Jurkat, Clone E6-1 (cell line): ENCODE data around the gene CCDC160. TPM values are rescaled to one million over a fixed set of nuclear protein-coding genes. Genes with fewer than 3 reads are reported as not detected.
"Not testable (repeated sequence)": the region's sequence is repeated elsewhere in the genome, so short reads cannot be mapped to it uniquely, and the experiment has no call there.

Experiments
- DNase-seq: peaks from one replicate; pipeline ENCODE4 v3.0.0-alpha.2; 2011; ENCODE audit warnings: low read depth, low spot score
- H3K4me3 ChIP-seq: 2 replicates; pipeline ENCODE4 v1.5.1; 2011; ENCODE audit warnings: mild to moderate bottlenecking, low read length, control low read depth, moderate library complexity
- polyA plus RNA-seq: library from polyadenylated mRNA; unstranded; fragments of >200 nt; gene quantifications from one replicate; pipeline ENCODE4 v1.2.1, GENCODE V29; 2012; ENCODE audit warnings: missing spikeins; ENCODE audit not compliant: insufficient read length, insufficient read depth

The CCDC160 gene
- polyA plus RNA-seq, result not detected

DNA sequence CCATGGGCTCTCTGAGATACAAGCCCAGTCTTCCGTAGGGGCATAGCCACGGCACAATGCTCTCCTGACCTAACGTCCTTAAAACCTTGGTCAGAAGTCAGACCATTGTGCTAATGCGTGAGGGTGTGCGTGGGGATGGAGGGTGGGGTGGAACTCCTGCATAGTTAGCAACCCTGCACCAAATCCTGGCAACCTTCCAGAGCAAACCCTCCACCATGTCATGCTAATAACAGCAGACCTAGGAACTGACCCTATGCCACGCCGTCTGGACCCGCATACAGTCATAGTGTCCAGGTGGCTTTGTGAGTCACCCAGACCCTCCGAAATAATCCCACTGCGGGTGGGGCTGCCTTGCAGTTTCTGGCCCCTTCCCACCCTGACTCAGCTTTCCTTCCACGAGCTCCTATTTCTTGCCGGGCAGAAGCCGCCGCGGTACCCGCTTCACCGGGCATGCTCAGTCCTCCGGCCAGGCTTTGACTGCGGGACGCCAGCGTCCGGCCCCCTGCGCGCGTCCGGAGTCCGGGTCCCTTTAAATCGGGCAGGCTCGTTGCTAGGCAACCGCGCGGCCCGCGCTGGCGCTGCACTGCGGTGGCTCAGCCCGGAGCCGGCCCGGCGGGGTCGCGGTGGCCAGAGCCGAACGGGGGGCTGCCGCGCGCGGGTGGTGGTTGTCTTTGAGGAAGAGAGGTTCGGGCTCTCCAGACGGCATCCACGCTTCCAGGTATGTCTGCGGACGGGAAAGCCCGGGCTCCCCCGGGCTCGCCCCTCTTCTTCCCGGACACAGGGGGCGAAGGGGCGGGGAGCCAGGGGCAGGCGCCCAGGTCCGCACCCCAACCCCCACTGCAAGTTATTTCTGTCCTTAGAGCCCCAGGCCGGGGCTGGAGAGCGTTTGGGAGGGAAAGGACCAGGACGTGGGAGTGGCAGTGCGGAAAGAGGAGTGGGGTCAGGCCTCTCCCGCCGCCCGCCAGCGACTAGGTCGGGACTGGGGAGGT lies at the start of gene CCDC160:
Gene CCDC160, plus strand, starts transcription at position 557 of the 989 bp plus-strand sequence. CDS start 7,619 bp downstream, outside the sequence.
- DNase-seq, result no peak
- no peak within 1 kb of the TSS for H3K4me3 ChIP-seq

DNA sequence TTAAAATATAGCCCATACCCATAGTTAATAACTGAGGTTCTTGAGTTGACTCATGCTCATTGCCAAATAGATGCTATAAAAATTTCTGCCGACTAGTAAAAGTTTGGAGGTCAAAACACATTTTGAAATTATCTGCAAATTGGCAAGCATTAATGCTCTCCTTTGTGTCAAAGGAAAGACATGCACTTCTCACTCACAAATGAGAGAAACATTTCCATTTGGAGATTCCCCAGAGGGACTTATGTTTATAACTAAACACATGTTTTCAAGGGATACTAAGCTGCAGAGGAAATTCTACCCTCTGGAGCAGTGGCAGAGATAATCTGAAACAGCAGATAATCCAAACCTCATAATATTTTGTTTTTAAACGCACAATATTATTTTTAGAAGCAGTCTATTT lies 45.7 kb upstream of the CCDC160 start:
- no peak overlapping the region for H3K4me3 ChIP-seq
- DNase-seq, result no peak

DNA sequence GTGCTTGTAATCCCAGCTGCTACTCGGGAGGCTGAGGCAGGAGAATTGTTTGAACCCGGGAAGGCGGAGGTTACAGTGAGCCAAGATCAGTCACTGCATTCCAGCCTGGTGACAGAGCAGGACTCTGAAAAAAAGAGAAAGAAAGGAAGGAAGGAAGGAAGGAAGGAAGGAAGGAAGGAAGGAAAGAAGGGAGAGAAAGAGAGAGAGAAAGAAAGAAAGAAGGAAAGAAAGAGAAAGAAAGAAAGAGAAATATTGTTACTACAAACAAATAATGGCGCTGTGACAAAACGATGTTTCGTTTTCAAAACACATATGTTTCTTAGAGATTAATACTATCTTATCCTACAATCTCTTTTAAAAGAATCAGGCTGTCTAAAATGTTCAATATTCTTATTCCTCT lies 42.1 kb upstream of the CCDC160 start:
- DNase-seq, result no peak

DNA sequence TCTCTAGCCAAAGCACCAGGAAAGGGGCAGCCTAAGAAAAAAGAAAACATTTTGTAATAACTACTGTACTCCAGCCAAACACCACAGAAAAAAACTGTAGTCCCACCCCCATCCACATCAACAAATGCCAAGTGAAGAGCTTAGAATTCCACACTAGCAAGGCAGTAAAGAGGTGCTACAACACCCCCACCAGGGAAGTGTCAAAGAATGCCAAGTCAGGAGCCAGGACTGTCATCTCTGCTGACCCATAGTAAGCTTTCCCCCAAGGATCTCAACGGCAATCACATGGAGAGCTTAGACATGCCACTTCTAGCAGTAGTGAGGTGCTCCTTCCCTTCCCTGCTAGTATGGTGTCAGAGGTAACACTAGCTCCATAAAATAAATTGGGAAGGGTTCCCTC lies 34.4 kb upstream of the CCDC160 start:
- no peak overlapping the region for H3K4me3 ChIP-seq
- DNase-seq, result no peak

More for the DNA sequence above, 42.1 kb upstream of the CCDC160 start:
- H3K4me3 ChIP-seq, result no peak overlapping the region

DNA sequence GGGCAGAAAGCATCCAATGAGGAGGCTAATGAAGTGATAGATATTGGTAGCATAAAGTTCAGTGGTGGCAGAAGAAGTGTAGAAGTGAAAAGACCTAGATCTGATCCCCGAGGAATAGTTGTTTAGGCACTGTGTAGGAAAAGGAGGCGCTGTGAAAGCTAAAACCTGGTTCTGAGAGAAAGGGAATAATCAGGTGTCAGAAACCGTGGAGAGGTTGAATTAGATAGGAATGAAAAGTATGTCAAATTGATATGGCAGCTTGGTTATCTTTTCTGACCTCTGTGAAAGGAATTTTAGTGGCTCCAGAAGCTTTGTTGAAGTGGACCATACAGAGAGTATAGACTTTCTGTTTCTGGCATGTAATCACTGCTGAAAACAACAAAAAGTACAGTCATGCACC lies 30.8 kb upstream of the CCDC160 start:
- no peak for DNase-seq
- H3K4me3 ChIP-seq, result no peak overlapping the region

DNA sequence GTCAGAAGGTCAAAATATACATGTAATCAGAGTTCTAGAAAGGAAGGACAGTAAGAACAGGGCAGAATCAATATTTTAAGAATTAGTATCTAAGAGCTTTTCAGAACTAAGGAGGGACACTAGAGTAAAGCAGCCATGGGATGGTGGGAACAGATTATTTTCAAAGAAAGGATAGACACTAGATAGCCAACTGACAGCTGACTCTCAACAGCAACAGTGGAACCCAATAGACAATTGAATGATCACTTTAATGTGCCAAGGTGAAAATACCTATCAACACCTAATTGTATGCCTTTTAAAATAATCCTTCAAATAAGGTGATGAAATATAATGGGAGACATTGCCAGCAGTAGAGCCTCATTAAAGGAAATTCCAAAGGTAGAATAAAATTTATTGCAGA lies 26.5 kb upstream of the CCDC160 start:
- no peak overlapping the region for H3K4me3 ChIP-seq
- DNase-seq, result no peak

DNA sequence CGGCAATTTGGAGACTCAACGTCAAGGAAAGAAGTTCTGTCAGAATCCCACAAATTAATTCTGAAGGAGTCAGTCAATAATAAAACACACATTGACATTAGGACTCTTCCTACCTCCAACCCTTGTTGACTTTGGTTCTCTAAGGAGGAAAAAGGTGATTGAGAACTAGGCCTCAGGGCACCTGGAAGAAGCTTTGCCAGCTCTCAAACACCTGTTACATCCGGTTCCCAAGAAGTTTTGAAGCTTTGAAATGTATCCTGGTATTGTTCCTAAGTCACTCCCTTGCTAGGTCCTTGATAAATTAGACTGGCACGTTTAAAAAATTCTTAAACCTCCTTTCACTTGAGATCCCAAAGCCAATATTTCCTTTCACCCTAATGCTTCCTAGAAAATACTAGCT lies 1.7 kb upstream of the CCDC160 start:
- no peak for DNase-seq
- H3K4me3 ChIP-seq, result no peak overlapping the region

DNA sequence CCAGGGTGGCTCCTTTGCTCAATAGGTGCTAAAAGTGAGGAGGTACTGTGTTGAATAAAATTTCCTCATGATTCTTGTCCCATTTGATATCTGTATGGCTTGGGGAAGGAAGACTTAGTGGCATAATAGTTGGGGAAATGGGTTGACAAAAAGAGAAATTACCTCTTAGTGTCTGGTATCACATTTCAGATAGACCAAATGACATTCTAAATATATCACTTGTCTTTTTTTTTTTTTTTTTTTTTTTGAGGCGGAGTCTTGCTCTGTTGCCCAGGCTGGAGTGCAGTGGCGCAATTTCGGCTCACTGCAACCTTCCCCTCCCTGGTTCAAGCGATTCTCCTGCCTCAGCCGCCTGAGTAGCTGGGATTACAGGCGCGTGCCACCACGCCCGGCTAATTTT lies 1.2 kb downstream of the CCDC160 start:
- DNase-seq, H3K4me3 ChIP-seq: not testable (repeated sequence)

DNA sequence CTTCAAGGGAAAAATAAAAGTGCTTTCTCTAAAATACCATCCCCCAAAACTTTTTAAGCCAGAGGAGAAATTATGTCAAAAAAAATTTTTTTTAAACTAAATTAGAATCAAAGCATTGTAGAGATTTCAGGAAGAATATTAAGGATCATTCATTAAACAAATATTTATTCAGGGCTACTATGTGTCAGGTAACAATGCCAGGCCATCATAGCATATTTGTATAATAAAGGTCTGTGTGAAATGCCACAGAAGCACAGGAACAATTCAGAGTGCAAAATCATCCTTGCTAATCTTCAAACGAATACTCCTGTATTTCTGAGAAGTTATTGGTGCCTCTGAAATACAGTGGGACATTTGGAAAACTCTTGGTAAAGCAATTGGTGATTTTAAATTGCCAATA lies 2.0 kb downstream of the CCDC160 start:
- no peak for DNase-seq
- no peak overlapping the region for H3K4me3 ChIP-seq

DNA sequence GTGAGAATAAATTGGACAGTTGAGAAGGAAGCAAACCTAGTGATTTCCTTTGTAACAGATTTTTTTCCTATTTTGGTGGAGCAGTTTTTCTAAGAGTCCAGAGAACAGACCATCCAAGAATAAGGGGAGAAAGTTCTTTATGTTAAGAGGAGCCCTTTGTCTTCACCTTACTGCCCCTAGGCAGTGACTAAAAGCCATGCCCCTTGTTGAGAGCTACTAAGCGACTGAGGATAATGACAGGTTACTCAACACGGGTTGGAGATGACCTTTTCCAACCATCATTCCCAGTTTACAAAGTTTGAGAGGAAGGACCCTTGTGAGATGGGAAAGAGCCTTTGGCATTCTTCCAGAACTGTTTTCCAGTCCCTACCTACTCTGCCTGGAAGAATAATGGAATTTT lies 3.2 kb downstream of the CCDC160 start:
- no peak for DNase-seq
- no peak overlapping the region for H3K4me3 ChIP-seq

DNA sequence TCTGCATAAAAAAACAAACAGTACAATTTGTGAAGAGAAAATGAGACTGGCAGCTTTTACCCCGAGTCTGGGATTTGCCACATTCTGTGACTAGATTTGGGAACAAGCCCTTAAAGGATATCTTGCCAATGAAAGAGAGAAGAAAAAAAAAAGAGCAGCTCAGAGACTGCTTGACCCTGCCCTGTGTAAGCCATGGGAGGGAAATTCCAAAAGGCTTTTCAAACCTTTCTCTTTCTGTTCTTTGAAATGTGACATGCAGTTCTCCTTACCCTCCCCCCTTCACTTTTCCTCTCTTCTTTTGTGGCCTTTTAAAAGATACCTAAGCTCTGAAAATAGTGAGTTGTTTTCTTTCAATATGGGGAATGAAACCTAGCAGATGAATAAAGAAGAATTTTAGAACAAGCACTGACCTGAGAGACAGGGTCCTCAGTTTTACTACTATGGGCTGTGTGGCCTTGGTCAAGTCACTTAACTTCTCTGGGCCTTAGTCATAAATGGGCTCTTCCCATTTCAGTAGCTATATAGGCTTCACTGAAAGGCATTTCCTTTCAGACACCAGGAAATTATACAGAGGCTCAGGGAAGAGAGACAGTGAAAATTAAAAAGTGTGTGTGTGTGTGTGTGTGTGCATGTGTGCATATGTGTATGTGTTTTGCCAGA lies 5.1 kb downstream of the CCDC160 start:
- H3K4me3 ChIP-seq, result no peak overlapping the region
- DNase-seq, result no peak

DNA sequence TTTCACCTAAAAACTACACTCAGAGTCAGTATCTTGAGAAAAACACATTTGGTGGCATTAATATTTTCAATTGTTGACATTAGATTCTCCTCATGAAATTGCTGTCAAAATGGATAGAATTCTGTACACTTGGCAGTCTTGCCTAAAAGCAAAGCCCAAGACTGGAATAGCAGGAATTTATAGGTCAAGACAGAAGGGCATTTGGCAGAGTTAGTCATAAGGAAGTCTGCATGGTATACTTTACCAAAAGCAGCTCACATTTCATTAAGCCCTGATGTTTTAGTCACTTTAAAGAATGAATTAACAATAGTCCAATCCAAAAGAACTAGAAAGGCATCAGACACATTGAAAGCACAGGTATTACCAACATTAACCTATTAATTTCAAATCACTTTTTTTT lies 7.1 kb downstream of the CCDC160 start:
- DNase-seq, result no peak
- H3K4me3 ChIP-seq, result no peak overlapping the region

DNA sequence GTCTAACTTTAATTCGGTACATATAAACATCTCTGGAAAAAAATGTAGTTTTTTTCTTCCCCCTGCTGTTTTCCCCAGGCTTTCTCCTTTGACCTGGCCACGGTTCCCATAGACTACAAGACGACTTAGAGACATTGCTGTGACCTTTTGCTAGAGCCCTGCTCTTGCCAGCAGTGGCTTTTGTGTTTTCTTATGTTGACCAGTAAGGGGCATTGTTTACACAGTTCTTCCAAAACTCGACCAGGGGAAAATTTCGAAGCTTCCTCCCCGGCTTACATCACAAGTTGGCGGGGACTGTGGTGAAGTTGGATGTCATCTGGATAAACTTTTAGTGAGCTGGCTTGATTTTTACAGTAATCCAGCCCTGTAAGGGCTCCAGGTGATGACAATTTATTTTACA lies 9.3 kb downstream of the CCDC160 start:
- no peak for DNase-seq

DNA sequence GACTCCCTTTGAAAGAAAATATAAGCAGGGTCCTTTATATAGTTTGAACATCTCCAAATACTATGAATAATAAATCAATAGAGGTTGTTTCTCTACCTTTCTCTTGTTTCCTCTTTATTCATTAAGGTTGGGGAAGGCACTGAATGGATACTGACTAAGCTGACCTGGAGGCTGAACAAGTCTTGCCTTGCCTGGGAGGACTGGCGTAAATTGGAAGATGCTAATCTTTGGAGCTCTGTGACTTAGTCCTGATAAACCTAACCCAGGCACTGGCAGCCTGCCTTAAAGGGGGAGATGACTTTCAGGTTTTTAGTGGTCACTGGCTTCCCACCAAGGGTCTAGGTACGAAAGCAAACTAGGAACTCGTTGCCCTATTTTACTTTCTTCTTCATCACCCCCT lies 10.5 kb downstream of the CCDC160 start:
- DNase-seq, result no peak
- H3K4me3 ChIP-seq, result no peak overlapping the region

More for the DNA sequence above, 9.3 kb downstream of the CCDC160 start:
- no peak overlapping the region for H3K4me3 ChIP-seq

DNA sequence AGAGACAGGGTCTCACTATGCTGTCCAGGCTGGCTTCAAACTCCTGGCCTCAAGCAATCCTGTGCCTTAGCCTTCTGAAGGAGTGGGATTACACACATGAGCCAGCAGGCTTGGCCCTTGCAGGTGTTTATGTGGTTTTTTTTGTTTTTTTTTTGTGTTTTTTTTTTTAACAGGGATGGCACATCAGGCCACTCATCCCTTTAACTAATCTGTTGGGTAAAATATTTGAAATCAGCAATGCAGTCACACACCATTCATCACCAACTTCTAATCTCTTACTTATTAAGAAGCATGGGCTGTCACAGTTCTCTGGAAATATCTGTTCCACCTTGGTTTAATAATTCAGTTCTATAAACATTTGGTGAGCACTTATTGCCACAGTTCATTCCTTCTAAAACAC lies 12.3 kb downstream of the CCDC160 start:
- no peak overlapping the region for H3K4me3 ChIP-seq
- no peak for DNase-seq

DNA sequence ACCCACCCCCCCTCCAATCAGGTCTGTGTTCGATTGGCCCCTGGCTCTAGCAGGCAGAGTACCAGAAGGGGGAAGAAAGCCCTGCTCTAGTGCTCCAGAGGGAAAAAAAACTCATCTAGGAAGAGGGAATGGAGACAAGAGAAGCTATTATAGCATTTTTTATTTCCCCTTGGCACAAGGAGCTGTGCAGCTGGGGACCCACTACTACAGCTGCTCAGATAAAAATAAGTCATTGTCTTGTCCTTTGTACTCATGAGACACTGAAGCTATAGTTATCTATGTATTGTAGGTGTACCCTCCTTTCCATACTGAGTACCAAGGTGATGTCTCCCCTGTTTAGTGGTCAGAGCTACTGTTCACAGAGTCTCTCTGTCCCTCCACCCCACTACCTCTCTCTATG lies 14.3 kb downstream of the CCDC160 start:
- no peak for DNase-seq
- no peak overlapping the region for H3K4me3 ChIP-seq

DNA sequence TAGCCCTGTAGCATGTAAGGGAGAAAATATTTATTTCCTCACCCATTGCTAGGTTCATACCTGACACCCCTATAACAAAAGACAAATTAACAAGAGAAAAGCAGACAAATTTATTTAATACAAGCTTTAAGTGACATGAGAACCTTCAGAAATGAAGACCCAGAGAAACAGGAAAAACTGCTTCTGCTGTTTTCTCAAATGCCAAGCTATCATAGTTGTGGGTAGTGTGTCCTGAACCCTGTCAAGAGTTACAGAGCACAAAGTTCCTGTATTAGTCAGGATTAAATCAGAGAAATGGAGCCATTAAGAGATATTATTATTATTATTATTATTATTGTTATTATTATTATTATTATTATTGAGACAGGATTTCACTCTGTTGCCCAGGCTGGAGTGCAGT lies 17.5 kb downstream of the CCDC160 start:
- DNase-seq, result no peak
- H3K4me3 ChIP-seq, result no peak overlapping the region

DNA sequence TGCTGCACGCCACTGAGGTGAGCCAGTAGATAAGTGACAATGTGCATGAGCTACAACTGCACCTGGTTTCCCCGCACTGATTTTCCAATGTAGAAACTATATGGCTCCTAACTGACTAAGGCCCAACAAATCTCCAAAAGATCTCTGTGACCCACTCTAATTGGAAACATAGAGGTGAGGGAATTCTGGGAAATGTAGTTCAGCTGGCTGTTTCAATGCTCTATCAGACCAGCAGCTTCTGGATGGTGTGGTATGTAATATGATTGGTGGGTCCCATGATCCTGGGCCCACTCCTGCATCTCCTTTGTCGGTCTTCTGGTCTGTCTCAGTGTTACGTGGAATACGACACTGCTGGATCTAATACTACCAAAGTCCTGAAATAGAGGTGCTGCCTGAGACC lies 18.6 kb downstream of the CCDC160 start:
- H3K4me3 ChIP-seq, result no peak overlapping the region
- no peak for DNase-seq

DNA sequence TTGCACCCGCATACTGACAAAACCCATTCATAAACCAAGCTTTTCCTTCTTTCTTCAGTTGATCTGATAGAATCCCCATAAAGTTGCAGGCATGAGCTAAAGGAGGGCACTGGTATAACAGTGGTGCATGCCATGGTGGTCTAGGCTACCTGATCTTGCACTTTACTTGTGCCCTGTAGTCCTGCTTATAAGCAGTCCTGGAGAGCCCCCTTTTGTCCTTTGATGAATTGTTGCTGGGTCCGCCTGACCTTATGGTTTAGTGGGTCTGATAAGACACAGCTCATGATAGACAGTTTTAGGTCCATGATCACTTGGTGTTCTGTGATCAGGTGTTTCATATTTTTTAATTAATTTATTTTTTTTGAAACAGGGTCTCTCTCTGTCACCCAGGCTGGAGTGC lies 19.7 kb downstream of the CCDC160 start:
- no peak overlapping the region for H3K4me3 ChIP-seq
- no peak for DNase-seq

DNA sequence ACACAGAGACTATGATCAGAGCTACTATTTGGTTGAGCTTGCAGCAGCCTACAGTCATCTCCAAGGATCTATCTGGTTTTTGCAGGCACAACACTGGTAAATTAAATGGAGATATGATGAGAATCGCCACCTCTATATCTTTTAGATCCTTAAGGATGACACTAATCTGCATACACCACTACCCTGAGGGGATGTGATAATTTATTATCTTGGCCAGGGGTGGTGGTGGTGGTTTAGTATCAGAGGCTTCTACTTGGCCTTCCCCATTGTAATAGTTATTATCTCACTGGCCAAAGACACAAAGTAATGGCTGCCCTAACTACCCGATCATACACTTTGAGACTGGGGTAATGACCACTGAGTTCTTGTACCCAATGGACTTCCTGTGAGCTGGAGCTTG lies 21.2 kb downstream of the CCDC160 start:
- no peak overlapping the region for H3K4me3 ChIP-seq

More for the DNA sequence above, 21.2 kb downstream of the CCDC160 start:
- no peak for DNase-seq
